HG03039 (cell line): ENCODE data around the gene MED4.

Experiments
- ATAC-seq: cut with Tn5 transposase; IDR thresholded peaks from one replicate; pipeline ENCODE4 v1.9.1; 2021; ENCODE audit warnings: mild to moderate bottlenecking, moderate library complexity; ENCODE audit not compliant: unreplicated experiment

Gene MED4

DNA sequence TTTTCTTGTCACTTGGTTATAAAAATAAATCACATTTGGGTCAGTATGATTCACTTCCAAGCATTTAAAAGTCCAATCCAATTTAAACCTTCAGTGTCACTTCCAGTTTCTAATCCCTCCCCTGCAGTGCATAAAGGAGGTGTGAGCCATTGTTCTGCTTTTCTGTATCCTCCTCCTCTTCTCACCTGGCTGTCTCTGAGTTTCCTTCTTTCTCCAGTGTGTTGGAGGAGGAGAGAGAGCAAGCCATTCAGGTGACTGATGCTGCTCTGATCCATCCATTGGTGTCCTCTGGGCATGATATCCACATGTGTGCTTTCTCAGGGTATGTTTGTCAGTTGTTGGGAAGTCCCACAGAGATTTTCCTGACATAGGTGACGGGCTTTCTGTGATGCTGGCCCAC is 56.1 kb downstream of the MED4 start:
- no peak for ATAC-seq

DNA sequence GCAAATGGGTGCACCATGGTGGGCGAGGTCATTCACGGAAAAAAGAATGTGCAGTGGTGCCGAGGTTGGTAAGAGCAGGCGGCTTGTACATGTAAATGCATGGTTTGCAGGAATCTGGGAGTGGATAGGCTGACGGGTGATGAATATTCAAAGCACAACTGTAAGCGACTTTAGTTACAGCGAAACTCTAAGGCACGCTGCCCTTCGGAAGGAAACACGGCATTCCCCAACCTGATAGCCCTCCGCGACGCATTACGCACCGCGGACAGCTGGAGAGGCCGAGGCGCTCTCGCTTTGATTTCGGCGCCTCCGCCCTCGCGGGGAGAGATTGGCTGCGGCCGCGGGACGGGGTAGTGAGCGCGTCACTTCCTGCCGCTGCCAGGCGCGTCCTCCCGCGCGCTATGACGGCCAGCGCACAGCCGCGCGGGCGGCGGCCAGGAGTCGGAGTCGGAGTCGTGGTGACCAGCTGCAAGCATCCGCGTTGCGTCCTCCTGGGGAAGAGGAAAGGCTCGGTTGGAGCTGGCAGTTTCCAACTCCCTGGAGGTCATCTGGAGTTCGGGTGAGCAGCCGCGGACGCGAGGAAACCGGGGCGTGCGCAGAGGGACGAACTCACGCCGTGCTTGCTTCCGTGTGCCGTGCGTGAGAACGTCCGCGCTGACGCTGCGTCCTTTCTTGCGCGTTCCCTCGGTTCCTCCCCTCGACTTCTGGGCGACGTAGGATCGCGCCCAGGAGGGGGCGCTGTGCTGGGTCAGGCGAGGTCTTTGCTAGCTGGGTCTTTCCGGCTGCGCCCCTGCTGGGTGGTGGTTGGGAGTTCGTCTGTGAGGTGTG is 57.3 kb downstream of the MED4 start, which contains the start of gene NUDT15:
NUDT15 (plus strand) TSS at position 381 of the 828 bp plus-strand sequence; CDS start at position 402, 21 bp downstream.
- ATAC-seq = peak; percentile 89

DNA sequence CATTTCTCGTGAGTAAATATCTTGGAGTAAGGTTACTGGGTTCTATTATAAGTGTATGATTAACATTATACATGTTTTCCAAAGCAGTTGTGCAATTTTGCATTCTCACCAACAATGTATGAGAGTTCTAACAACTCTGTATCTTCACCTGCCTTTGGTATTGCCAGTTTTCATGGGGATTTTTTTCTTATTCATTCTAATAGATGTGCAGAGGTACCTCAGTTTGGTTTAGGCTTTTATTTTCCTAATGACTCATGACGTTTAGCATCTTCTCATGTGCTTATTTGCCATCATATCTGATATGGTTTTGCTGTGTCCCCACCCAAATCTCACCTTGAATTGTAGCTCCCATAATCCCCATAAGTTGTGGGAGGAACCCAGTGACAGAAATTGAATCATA is 65.0 kb downstream of the MED4 start:
- no peak for ATAC-seq

DNA sequence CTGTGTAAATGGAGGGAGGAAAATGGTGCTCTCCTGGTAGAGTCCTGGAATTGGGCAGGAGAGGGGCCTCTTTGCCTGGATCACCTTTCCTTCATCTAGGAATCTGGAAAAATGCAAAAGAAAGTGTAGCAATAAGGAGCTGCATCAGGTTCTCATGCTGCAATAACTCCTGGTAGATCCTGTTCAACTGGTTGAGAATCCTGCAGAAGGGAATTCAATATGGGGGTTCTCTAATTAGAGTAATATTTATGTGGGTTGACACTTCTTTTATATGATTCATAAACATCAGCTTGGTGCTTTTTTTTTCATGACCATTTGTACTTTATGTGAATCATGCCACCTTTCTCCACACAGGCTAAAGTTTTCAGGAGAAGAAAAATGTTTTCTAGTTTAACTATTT is 66.8 kb downstream of the MED4 start:
- ATAC-seq = no peak
